K562 (cell line): ENCODE measurements around the gene FZD10. TPM values are rescaled to one million over a fixed set of nuclear protein-coding genes. Genes with fewer than 3 reads are reported as not detected.

Experiments
- ATAC-seq: fragments of 200-7000 bp; cut with Tn5 transposase; 3 replicates; pipeline ENCODE4 v1.9.1; 2020; ENCODE audit warnings: moderate library complexity
- BruUV-seq: library from RNA; stranded (reverse); fragments of 400-500 nt; replicated peaks from 2 replicates; lab custom pipeline; 2021; lab: Mats Ljungman, UMichigan
- CTCF ChIA-PET: fragments of 300-600 bp; formaldehyde crosslinking; extraction: SDS; loops from one replicate; lab custom pipeline; 2021; ENCODE audit warnings: low intra/inter-chr PET ratio; lab: Yijun Ruan, JAX
- POLR2A ChIA-PET: fragments of 300-600, 350-650 bp; sonication (Branson Sonifier 250); formaldehyde crosslinking; extraction: SDS; loops from one replicate; lab custom pipeline; 2021; ENCODE audit warnings: antibody characterized with exemption, inconsistent platforms; lab: Yijun Ruan, JAX
- DNase-seq, 4 experiments: peaks; one replicate each; pipeline versions ENCODE4 v3.0.0 to v3.0.0-alpha.2; 2011 to 2018; ENCODE audit warnings: low spot score in 3 of 4, mixed read lengths in 3 of 4; ENCODE audit errors: extremely low read depth in 1 of 4
- FAIRE-seq: peaks from 2 replicates; lab custom pipeline; 2011; peaks lifted over from hg19 to GRCh38; lab: Jason Lieb, UNC
- H2AFZ ChIP-seq: 2 replicates; pipeline ENCODE4 v1.6.0; 2011; ENCODE audit warnings: low read depth, low read length, control low read depth, inconsistent platforms
- H3K27ac ChIP-seq: fragments of 200-600 bp; 3 replicates; pipeline ENCODE4 v1.8.0; 2011; ENCODE audit warnings: low read depth, mild to moderate bottlenecking, control low read depth, inconsistent platforms, low read length, moderate library complexity, mixed read lengths; ENCODE audit errors: extremely low read depth
- H3K27me3 ChIP-seq, 2 experiments: fragments of 300-600 bp in 1 of 2; 2 replicates in 1 of 2; 3 replicates in 1 of 2; pipeline versions ENCODE4 v1.6.0 to v1.8.0; 2011; ENCODE audit warnings: inconsistent platforms in 2 of 2, low read length in 2 of 2, mild to moderate bottlenecking in 1 of 2, mixed read lengths in 1 of 2, moderate library complexity in 1 of 2; ENCODE audit not compliant: control insufficient read depth in 2 of 2, insufficient read depth in 2 of 2
- H3K36me3 ChIP-seq: fragments of 300-600 bp; 3 replicates; pipeline ENCODE4 v1.8.0; 2011; ENCODE audit warnings: mild to moderate bottlenecking, low read length, inconsistent platforms; ENCODE audit not compliant: control insufficient read depth, insufficient read depth
- H3K4me1 ChIP-seq, 2 experiments: fragments of 200-600 bp in 1 of 2; replicated peaks in 1 of 2; 2 replicates in 1 of 2; 3 replicates in 1 of 2; pipeline versions ENCODE4 v1.5.1 to v1.8.0; 2011; ENCODE audit warnings: inconsistent platforms in 2 of 2, low read length in 2 of 2, mild to moderate bottlenecking in 1 of 2, mixed read lengths in 1 of 2, moderate library complexity in 1 of 2; ENCODE audit not compliant: control insufficient read depth in 2 of 2, insufficient read depth in 2 of 2
- H3K4me2 ChIP-seq: 2 replicates; pipeline ENCODE4 v1.6.1; 2011; ENCODE audit warnings: low read length, control low read depth, inconsistent platforms, mixed read lengths; ENCODE audit not compliant: insufficient read depth
- H3K4me3 ChIP-seq: fragments of 200-600 bp; sonication (generic), shearing (Covaris generic); 2 replicates; pipeline ENCODE4 v1.5.1; 2016; ENCODE audit warnings: control low read depth, inconsistent platforms
- H3K79me2 ChIP-seq: fragments of 200-600 bp; 3 replicates; pipeline ENCODE4 v1.8.0; 2011; ENCODE audit warnings: low read length, inconsistent platforms; ENCODE audit not compliant: control insufficient read depth, insufficient read depth
- H3K9ac ChIP-seq, 2 experiments: 2 replicates each; pipeline versions ENCODE4 v1.6.0 to v1.6.1; 2011; ENCODE audit warnings: low read depth in 2 of 2, low read length in 2 of 2, control low read depth in 1 of 2, inconsistent platforms in 1 of 2, mild to moderate bottlenecking in 1 of 2, mixed read lengths in 1 of 2; ENCODE audit not compliant: insufficient read depth in 1 of 2
- H3K9me1 ChIP-seq: one replicate; pipeline ENCODE4 v1.6.0; 2011; ENCODE audit warnings: inconsistent platforms, mild to moderate bottlenecking, low read length, moderate library complexity; ENCODE audit not compliant: control insufficient read depth, insufficient read depth
- H3K9me3 ChIP-seq: replicated peaks from 2 replicates; pipeline ENCODE4 v1.5.1; 2011; ENCODE audit warnings: low read depth, low read length, inconsistent platforms; ENCODE audit not compliant: control insufficient read depth, insufficient read depth
- H4K20me1 ChIP-seq: replicated peaks from 2 replicates; pipeline ENCODE4 v1.6.1; 2011; ENCODE audit warnings: low read length, inconsistent platforms, mixed read lengths; ENCODE audit not compliant: control insufficient read depth, insufficient read depth
- BHLHE40 ChIP-seq: IDR thresholded peaks from 2 replicates; pipeline ENCODE4 v1.6.1; 2011; ENCODE audit warnings: low read length, improper control_type of control experiment
- CBX3 ChIP-seq, 2 experiments: IDR thresholded peaks; 1 replicate in 1 of 2; 2 replicates in 1 of 2; pipeline ENCODE4 v1.6.1; 2012; ENCODE audit warnings: inconsistent platforms in 2 of 2, low read length in 2 of 2, borderline replicate concordance in 1 of 2, control low read depth in 1 of 2
- FOXK2 ChIP-seq, 2 experiments: fragments of 450-650 bp; IDR thresholded peaks in 1 of 2; conservative IDR thresholded peaks in 1 of 2; 2 replicates each; pipeline ENCODE4 v1.6.1; 2016; ENCODE audit warnings: low read depth in 2 of 2, mild to moderate bottlenecking in 1 of 2
- FOXM1 ChIP-seq, 2 experiments: fragments of 450-650 bp in 1 of 2; sonication (generic) in 1 of 2; formaldehyde crosslinking in 1 of 2; IDR thresholded peaks; 2 replicates each; pipeline versions ENCODE4 v1.6.1 to v1.9.0; 2017 to 2022; ENCODE audit warnings: low read depth in 2 of 2, mild to moderate bottlenecking in 2 of 2, missing genetic modification reagents in 1 of 2, moderate library complexity in 1 of 2
- FUS ChIP-seq: fragments of 200-400 bp; formaldehyde crosslinking; optimal IDR thresholded peaks from 2 replicates; pipeline ENCODE3; 2017; ENCODE audit warnings: low read depth, low read length
- HEY1 ChIP-seq: fragments of 250-450 bp; sonication (Bioruptor Pico); IDR thresholded peaks from 2 replicates; pipeline ENCODE4 v1.5.0; 2020; ENCODE audit warnings: mild to moderate bottlenecking, moderate library complexity, borderline replicate concordance
- MECOM ChIP-seq: fragments of 250-450 bp; sonication (Bioruptor Pico); IDR thresholded peaks from 2 replicates; pipeline ENCODE4 v1.8.0; 2022; ENCODE audit warnings: inconsistent platforms
- MEIS2 ChIP-seq: fragments of 450-650 bp; IDR thresholded peaks from 2 replicates; pipeline ENCODE4 v1.6.1; 2014; ENCODE audit warnings: mild to moderate bottlenecking; ENCODE audit not compliant: partially characterized antibody
- NR1H2 ChIP-seq: sonication (generic); formaldehyde crosslinking; IDR thresholded peaks from 2 replicates; pipeline ENCODE4 v1.4.0; 2020; ENCODE audit warnings: mild to moderate bottlenecking, missing genetic modification reagents
- OTX1 ChIP-seq: fragments of 450-650 bp; formaldehyde crosslinking; IDR thresholded peaks from 2 replicates; pipeline ENCODE4 v1.4.0; 2022; ENCODE audit warnings: mild to moderate bottlenecking
- SREBF2 ChIP-seq: sonication (generic); formaldehyde crosslinking; IDR thresholded peaks from 2 replicates; pipeline ENCODE4 v1.4.0; 2020; ENCODE audit warnings: mild to moderate bottlenecking, missing genetic modification reagents
- TCF3 ChIP-seq: sonication (generic); formaldehyde crosslinking; IDR thresholded peaks from 2 replicates; pipeline ENCODE4 v1.4.0; 2020; ENCODE audit warnings: mild to moderate bottlenecking, missing genetic modification reagents
- ZNF174 ChIP-seq: fragments of 250-450 bp; sonication (Bioruptor Pico); IDR thresholded peaks from 2 replicates; pipeline ENCODE4 v1.4.0; 2020; ENCODE audit warnings: mild to moderate bottlenecking
- ZNF384 ChIP-seq: IDR thresholded peaks from 2 replicates; pipeline ENCODE4 v1.6.1; 2012; ENCODE audit warnings: low read depth, low read length, improper control_type of control experiment
- WGBS: fragments of 100-300 bp; shearing (Covaris generic); methylation state at CpG from one replicate; pipeline ENCODE4 v1.1.6; 2016; ENCODE audit warnings: low coverage, mixed read lengths; ENCODE audit not compliant: insufficient coverage; ENCODE audit errors: missing lambda C conversion rate; 5-methylcytosine and 5-hydroxymethylcytosine counted together
- in situ Hi-C: fragments of 300-500 bp; cut with MboI; formaldehyde crosslinking; loops from 4 replicates; pipeline ENCODE4 v1.15.0; 2018; ENCODE audit warnings: inconsistent platforms, mixed read lengths
- intact Hi-C: fragments of 100-400 bp; cut with micrococcal nuclease; formaldehyde crosslinking; loops from 2 replicates; pipeline ENCODE4 v1.14.2; 2022
- polyA plus RNA-seq, 8 experiments: library from polyadenylated mRNA; depleted of rRNA in 4 of 8; stranded (reverse) in 5 of 8; unstranded in 3 of 8; fragments of >200 nt; fragmentation: Nextera tagmentation in 2 of 8; fragmentation: Illumina TruSeq in 1 of 8; extraction: Ambion mirVana in 2 of 8; extraction: Trizol in 1 of 8; gene quantifications; 2 replicates each; pipeline versions ENCODE4 v1.2.1 to v1.2.3, GENCODE V29; 2011 to 2014; ENCODE audit warnings: inconsistent platforms in 1 of 8, missing spikeins in 1 of 8
- total RNA-seq, 7 experiments: library from RNA; depleted of rRNA in 6 of 7; stranded (reverse); fragments of >200 nt in 6 of 7; fragmentation: Illumina TruSeq in 2 of 7; extraction: Trizol in 2 of 7; gene quantifications; 2 replicates each; pipeline versions ENCODE4 v1.2.1 to v1.2.3, GENCODE V29; 2011 to 2021; ENCODE audit warnings: low replicate concordance in 1 of 7
- TF ChIP-seq, protein P1 (sequence below): fragments of 450-650 bp; formaldehyde crosslinking; IDR thresholded peaks from 2 replicates; pipeline ENCODE4 v1.4.0; 2022; ENCODE audit warnings: mild to moderate bottlenecking, moderate library complexity
- TF ChIP-seq, protein P2 (sequence below): fragments of 450-650 bp; IDR thresholded peaks from 2 replicates; pipeline ENCODE4 v1.7.0; 2016; ENCODE audit warnings: borderline replicate concordance
- TF ChIP-seq, protein P3 (sequence below), 2 experiments: fragments of 200-800 bp in 1 of 2; sonication (Bioruptor generic) in 1 of 2; sonication (generic) in 1 of 2; formaldehyde crosslinking in 1 of 2; IDR thresholded peaks in 1 of 2; conservative IDR thresholded peaks in 1 of 2; 2 replicates each; pipeline versions ENCODE4 v1.5.0 to v1.6.1; 2016 to 2020; ENCODE audit warnings: missing compliant biosample characterization in 1 of 2, missing genetic modification characterization in 1 of 2, missing genetic modification reagents in 1 of 2
- TF ChIP-seq, protein P4 (sequence below), 2 experiments: fragments of 250-450 bp in 1 of 2; fragments of 450-650 bp in 1 of 2; sonication (Bioruptor Pico) in 1 of 2; IDR thresholded peaks; 2 replicates each; pipeline versions ENCODE4 v1.6.1 to v1.8.0; 2016 to 2021; ENCODE audit warnings: mild to moderate bottlenecking in 2 of 2, moderate library complexity in 2 of 2, missing compliant biosample characterization in 1 of 2, missing genetic modification characterization in 1 of 2

The FZD10 gene
- total and polyA plus RNA-seq, 9 of the 15 experiments (the other 6 are each of a cell fraction or from before 2014, with no cell fraction given) = not detected

DNA sequence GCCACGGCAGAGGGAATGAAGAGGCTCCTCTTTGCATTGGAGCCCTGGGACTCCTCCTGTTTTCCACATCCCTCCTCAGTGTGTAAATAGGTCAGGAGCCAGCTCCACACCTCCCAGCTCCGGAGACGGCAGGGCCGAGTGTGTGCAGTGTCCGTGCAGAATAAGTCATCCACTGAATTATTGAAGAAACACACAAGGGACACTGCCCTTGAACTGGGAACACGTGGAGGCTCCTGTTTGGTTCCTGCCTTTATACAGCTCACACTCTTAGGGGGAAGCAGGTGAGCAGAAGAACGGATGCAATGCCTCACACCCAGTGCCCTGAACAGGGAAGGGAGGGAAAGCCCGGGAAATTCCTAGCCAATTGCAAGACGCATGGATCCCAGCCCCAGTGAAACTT lies 10.4 kb upstream of the FZD10 start:
- Histone ChIP-seq H3K4me3 (no peak overlapping the region), H3K9me1 (peaks cover 2% of the 10 kb centered on the region), H2AFZ (no peak overlapping the region), H3K27me3 (peaks cover 2 to 25% of the 10 kb centered on the region in 2 experiments; a peak in 3 of 5 replicates), H4K20me1 (0 out of 2 replicates have a peak, but pooled peaks cover 3% of the 10 kb centered on the region), H3K27ac (no peak overlapping the region), H3K4me1 (no peaks in the 10 kb centered on the region), H3K9me3 (no peaks in the 10 kb centered on the region), H3K9ac (no peak overlapping the region), H3K4me2 (no peak overlapping the region), H3K36me3 (no peaks in the 10 kb centered on the region), H3K79me2 (no peaks in the 10 kb centered on the region)
- CTCF ChIA-PET = no interaction called here
- intact Hi-C loops (no loop called here), in situ Hi-C loops (no loop called here)
- BruUV-seq = no TSS peak
- DNase-seq (no peak), FAIRE-seq (no peak), ATAC-seq (no peak)
- TF ChIP-seq, protein P1, sequence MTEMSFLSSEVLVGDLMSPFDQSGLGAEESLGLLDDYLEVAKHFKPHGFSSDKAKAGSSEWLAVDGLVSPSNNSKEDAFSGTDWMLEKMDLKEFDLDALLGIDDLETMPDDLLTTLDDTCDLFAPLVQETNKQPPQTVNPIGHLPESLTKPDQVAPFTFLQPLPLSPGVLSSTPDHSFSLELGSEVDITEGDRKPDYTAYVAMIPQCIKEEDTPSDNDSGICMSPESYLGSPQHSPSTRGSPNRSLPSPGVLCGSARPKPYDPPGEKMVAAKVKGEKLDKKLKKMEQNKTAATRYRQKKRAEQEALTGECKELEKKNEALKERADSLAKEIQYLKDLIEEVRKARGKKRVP (CRISPR knock-in tag) = no peak
- TF ChIP-seq NR1H2 (no peak), FOXM1 (IDR thresholded peaks at IDR 0.05; ENCODE audit: low read depth) (no peak), FOXM1 (CRISPR knock-in tag; IDR thresholded peaks at IDR 0.05; ENCODE audit: low read depth) (no peak), FUS (no peak), MECOM (no peak), ZNF174 (no peak), TCF3 (CRISPR knock-in tag) (no peak), MEIS2 (no peak), HEY1 (no peak), BHLHE40 (no peak), FOXK2 (conservative IDR thresholded peaks at IDR 0.05 in 1 of 2, IDR thresholded peaks at IDR 0.05 in 1 of 2; ENCODE audit: low read depth in 2 of 2) (no peak), OTX1 (CRISPR knock-in tag) (no peak), SREBF2 (no peak), ZNF384 (no peak), CBX3 (IDR thresholded peaks at IDR 0.05; ENCODE audit: borderline replicate concordance in 1 of 2, low read length in 2 of 2) (no peak)
- TF ChIP-seq, protein P2, sequence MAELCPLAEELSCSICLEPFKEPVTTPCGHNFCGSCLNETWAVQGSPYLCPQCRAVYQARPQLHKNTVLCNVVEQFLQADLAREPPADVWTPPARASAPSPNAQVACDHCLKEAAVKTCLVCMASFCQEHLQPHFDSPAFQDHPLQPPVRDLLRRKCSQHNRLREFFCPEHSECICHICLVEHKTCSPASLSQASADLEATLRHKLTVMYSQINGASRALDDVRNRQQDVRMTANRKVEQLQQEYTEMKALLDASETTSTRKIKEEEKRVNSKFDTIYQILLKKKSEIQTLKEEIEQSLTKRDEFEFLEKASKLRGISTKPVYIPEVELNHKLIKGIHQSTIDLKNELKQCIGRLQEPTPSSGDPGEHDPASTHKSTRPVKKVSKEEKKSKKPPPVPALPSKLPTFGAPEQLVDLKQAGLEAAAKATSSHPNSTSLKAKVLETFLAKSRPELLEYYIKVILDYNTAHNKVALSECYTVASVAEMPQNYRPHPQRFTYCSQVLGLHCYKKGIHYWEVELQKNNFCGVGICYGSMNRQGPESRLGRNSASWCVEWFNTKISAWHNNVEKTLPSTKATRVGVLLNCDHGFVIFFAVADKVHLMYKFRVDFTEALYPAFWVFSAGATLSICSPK = no peak
- TF ChIP-seq, protein P3, sequence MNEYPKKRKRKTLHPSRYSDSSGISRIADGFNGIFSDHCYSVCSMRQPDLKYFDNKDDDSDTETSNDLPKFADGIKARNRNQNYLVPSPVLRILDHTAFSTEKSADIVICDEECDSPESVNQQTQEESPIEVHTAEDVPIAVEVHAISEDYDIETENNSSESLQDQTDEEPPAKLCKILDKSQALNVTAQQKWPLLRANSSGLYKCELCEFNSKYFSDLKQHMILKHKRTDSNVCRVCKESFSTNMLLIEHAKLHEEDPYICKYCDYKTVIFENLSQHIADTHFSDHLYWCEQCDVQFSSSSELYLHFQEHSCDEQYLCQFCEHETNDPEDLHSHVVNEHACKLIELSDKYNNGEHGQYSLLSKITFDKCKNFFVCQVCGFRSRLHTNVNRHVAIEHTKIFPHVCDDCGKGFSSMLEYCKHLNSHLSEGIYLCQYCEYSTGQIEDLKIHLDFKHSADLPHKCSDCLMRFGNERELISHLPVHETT (CRISPR knock-in tag; conservative IDR thresholded peaks at IDR 0.05 in 1 of 2, IDR thresholded peaks at IDR 0.05 in 1 of 2) = no peak
- TF ChIP-seq, protein P4, sequence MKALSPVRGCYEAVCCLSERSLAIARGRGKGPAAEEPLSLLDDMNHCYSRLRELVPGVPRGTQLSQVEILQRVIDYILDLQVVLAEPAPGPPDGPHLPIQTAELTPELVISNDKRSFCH (CRISPR knock-in tag; IDR thresholded peaks at IDR 0.05) = no peak
- TF ChIP-seq, protein P4 (tag; IDR thresholded peaks at IDR 0.05) = no peak
- 0% methylated on average over 9 of the region's 9 CpGs for WGBS
- POLR2A ChIA-PET = no interaction called here
